PC-9 (cell line): ENCODE measurements around the gene ABI2. TPM values are rescaled to one million over a fixed set of nuclear protein-coding genes. Genes with fewer than 3 reads are reported as not detected.

Experiments
- BruUV-seq: library from RNA; stranded (reverse); fragments of 400-500 nt; replicated peaks from 2 replicates; lab custom pipeline; 2021; lab: Mats Ljungman, UMichigan
- CTCF ChIA-PET: fragments of 300-600 bp; sonication (Branson Sonifier 250); formaldehyde crosslinking; loops from one replicate; lab custom pipeline; 2022; ENCODE audit warnings: antibody characterized with exemption; lab: Charles Lee
- POLR2A ChIA-PET: fragments of 300-600 bp; sonication (Branson Sonifier 250); formaldehyde crosslinking; loops from one replicate; lab custom pipeline; 2022; ENCODE audit warnings: antibody characterized with exemption; ENCODE audit not compliant: unreplicated experiment; lab: Charles Lee
- DNase-seq, 2 experiments: peaks; one replicate each; pipeline versions ENCODE4 v3.0.0 to v3.0.0-alpha.2; 2015 to 2022; ENCODE audit warnings: mixed read lengths in 1 of 2
- H2AFZ ChIP-seq: fragments of 200-600 bp; sonication (generic); 2 replicates; pipeline ENCODE4 v1.8.1; 2017; ENCODE audit warnings: antibody characterized with exemption
- H3F3A ChIP-seq: fragments of 200-600 bp; sonication (generic); 2 replicates; pipeline ENCODE4 v1.8.1; 2017; ENCODE audit warnings: antibody characterized with exemption, mild to moderate bottlenecking, low read depth; ENCODE audit not compliant: insufficient read depth
- H3K27ac ChIP-seq: fragments of 200-600 bp; sonication (generic); 2 replicates; pipeline ENCODE4 v1.6.1; 2016; ENCODE audit warnings: mixed run types
- H3K27me3 ChIP-seq: fragments of 200-600 bp; sonication (generic); 2 replicates; pipeline ENCODE4 v1.6.1; 2016; ENCODE audit warnings: low read depth, mixed run types; ENCODE audit not compliant: insufficient read depth
- H3K36me3 ChIP-seq: fragments of 200-600 bp; sonication (generic); 2 replicates; pipeline ENCODE4 v1.6.1; 2016; ENCODE audit warnings: low read depth, mixed run types
- H3K4me1 ChIP-seq: fragments of 200-600 bp; sonication (generic); replicated peaks from 2 replicates; pipeline ENCODE4 v1.6.1; 2016; ENCODE audit warnings: mixed run types; ENCODE audit not compliant: insufficient read depth
- H3K4me2 ChIP-seq: fragments of 200-600 bp; sonication (generic); 2 replicates; pipeline ENCODE4 v1.6.1; 2017; ENCODE audit warnings: mixed run types
- H3K4me3 ChIP-seq: fragments of 200-600 bp; sonication (generic); 2 replicates; pipeline ENCODE4 v1.6.1; 2016; ENCODE audit warnings: mixed run types
- H3K79me2 ChIP-seq: fragments of 200-600 bp; sonication (generic); 2 replicates; pipeline ENCODE4 v1.6.1; 2017; ENCODE audit warnings: low read depth, mixed run types
- H3K9me2 ChIP-seq: fragments of 200-600 bp; sonication (generic); 2 replicates; pipeline ENCODE4 v1.8.1; 2017; ENCODE audit warnings: mild to moderate bottlenecking; ENCODE audit not compliant: insufficient read depth
- H3K9me3 ChIP-seq: fragments of 200-600 bp; sonication (generic); 2 replicates; pipeline ENCODE4 v1.8.1; 2016; ENCODE audit warnings: low read depth; ENCODE audit not compliant: insufficient read depth
- H4K20me1 ChIP-seq: fragments of 200-600 bp; sonication (generic); 2 replicates; pipeline ENCODE4 v1.8.1; 2017; ENCODE audit not compliant: insufficient read depth
- EZH2 ChIP-seq: fragments of 200-600 bp; sonication (generic); IDR thresholded peaks from 2 replicates; pipeline ENCODE4 v1.8.0; 2017; ENCODE audit warnings: antibody characterized with exemption, low read depth
- intact Hi-C: fragments of 100-400 bp; cut with micrococcal nuclease; formaldehyde crosslinking; loops from one replicate; pipeline ENCODE4 v1.10.0; 2022; ENCODE audit not compliant: unreplicated experiment
- total RNA-seq: library from RNA; stranded (reverse); gene quantifications from 2 replicates; pipeline ENCODE4 v1.2.3, GENCODE V29; 2021
- TF ChIP-seq, protein P1 (sequence below): fragments of 200-600 bp; sonication (generic); conservative IDR thresholded peaks from 2 replicates; pipeline ENCODE4 v1.6.1; 2017; ENCODE audit warnings: mixed run types, antibody characterized with exemption, mild to moderate bottlenecking, moderate library complexity

ABI2 gene
- total RNA-seq, 1 experiment from 2014 or later = 54.3 TPM

DNA sequence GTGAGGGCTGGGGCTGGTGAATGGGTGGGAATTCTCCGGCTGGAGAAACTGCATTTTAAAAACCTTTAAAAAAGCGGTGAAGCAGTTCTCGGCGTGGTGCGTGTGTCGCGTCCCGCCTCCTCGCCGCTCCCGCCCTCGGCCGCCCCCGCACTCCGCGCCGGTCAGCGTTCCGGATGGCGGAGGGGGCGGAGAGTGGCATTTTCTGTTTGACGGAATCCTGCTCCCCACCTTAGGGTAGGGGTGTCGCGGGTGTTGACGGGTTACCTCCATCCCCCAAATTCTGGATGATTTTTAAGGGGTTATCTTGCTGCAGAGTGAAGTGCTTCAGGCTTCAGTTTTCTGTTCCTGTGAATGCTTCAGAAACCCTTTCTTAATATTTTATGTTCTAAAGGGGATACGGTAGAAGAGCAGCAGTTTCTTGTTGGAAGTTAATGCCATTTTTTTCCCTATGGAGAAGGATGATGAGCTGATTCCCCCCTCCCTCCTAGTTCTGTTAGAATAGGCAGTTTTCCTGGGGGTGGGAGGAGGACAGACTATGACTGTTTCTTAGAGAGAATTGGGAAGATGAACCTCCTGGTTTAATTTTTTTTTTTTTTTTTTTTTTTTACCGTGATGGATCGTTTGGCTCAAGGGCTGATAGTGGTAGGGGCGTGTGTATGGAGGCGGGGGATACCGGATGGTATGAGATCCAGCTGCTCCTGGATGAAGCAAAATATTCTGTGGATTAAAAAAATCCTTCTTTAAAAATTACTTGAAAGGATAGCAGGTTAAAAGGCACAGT, 756 bp downstream of the ABI2 start:
- H2AFZ ChIP-seq = peak overlapping the region; percentile 93
- no peaks in the 10 kb centered on the region for H3K27me3 ChIP-seq
- H3K4me2 ChIP-seq = peak overlapping the region; percentile 85
- no peaks in the 10 kb centered on the region for H3K9me3 ChIP-seq
- intact Hi-C loops = no loop called here
- peak in 1 of 2 experiments; percentile 33 for DNase-seq
- H4K20me1 ChIP-seq = no peaks in the 10 kb centered on the region
- H3F3A ChIP-seq = 0 out of 2 replicates have a peak, but pooled peaks cover 7% of the 10 kb centered on the region
- no peak overlapping the region for H3K27ac ChIP-seq
- BruUV-seq = no TSS peak
- ChIA-PET CTCF (interaction anchor here (0.7 kb wide), 1 partner anchor 1948 kb away, joined by 6 read pairs; no protein-coding TSS in a partner anchor), POLR2A (interaction anchor here (0.6 to 0.8 kb wide), 2 partner anchors 483 to 886 kb away, joined by 3 to 5 read pairs; no protein-coding TSS in a partner anchor)
- H3K79me2 ChIP-seq = peaks cover 53% of the 10 kb centered on the region
- no peaks in the 10 kb centered on the region for H3K9me2 ChIP-seq
- TF ChIP-seq EZH2 = no peak
- TF ChIP-seq, protein P1, sequence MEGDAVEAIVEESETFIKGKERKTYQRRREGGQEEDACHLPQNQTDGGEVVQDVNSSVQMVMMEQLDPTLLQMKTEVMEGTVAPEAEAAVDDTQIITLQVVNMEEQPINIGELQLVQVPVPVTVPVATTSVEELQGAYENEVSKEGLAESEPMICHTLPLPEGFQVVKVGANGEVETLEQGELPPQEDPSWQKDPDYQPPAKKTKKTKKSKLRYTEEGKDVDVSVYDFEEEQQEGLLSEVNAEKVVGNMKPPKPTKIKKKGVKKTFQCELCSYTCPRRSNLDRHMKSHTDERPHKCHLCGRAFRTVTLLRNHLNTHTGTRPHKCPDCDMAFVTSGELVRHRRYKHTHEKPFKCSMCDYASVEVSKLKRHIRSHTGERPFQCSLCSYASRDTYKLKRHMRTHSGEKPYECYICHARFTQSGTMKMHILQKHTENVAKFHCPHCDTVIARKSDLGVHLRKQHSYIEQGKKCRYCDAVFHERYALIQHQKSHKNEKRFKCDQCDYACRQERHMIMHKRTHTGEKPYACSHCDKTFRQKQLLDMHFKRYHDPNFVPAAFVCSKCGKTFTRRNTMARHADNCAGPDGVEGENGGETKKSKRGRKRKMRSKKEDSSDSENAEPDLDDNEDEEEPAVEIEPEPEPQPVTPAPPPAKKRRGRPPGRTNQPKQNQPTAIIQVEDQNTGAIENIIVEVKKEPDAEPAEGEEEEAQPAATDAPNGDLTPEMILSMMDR = no peak
- H3K4me1 ChIP-seq = peaks cover 17% of the 10 kb centered on the region
- H3K36me3 ChIP-seq = no peaks in the 10 kb centered on the region
- H3K4me3 ChIP-seq = peak overlapping the region; percentile 78

GRCh38 chr2:203330434-203330833, 2.2 kb downstream of the ABI2 start:
- Histone ChIP-seq H3F3A (0 out of 2 replicates have a peak, but pooled peaks cover 7% of the 10 kb centered on the region), H3K27me3 (no peaks in the 10 kb centered on the region), H3K79me2 (peaks cover 65% of the 10 kb centered on the region), H3K9me3 (no peaks in the 10 kb centered on the region), H3K4me2 (peak overlapping the region; percentile 85), H4K20me1 (no peaks in the 10 kb centered on the region), H2AFZ (no peak overlapping the region), H3K4me3 (peak overlapping the region; percentile 78; the same call in 1 of the 2 replicates), H3K36me3 (no peaks in the 10 kb centered on the region), H3K27ac (no peak overlapping the region), H3K9me2 (no peaks in the 10 kb centered on the region), H3K4me1 (peaks cover 17% of the 10 kb centered on the region)
- no TSS peak for BruUV-seq
- POLR2A ChIA-PET = no interaction called here
- intact Hi-C loops = no loop called here
- TF ChIP-seq, protein P1 = no peak
- no peak for TF ChIP-seq EZH2
- CTCF ChIA-PET = no interaction called here
- DNase-seq = no peak

DNA sequence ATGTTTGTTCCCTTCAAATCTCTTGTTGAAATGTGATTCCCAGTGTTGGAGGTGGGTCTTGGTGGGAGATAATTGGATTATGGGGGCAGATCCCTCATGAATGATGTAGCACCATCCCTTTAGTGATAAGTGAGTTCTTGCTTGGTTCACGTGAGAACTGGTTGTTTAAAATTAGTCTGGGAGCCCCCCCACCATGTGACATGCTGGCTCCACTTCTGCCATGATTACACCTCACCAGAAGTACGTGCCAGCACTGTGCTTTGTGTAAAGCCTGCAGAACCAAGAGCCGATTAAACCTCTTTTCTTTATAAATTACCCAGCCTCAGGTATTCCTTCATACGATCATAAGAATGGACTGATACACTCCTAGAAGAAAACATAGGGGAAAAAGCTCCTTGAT, 10.1 kb downstream of the ABI2 start:
- Histone ChIP-seq H3K27ac (no peak overlapping the region), H4K20me1 (no peaks in the 10 kb centered on the region), H3K9me3 (no peaks in the 10 kb centered on the region), H2AFZ (no peak overlapping the region), H3K4me2 (no peak overlapping the region), H3K4me3 (no peak overlapping the region), H3K9me2 (no peaks in the 10 kb centered on the region), H3K79me2 (peaks cover 54% of the 10 kb centered on the region), H3F3A (peaks cover 7% of the 10 kb centered on the region; the same call in 1 of the 2 replicates), H3K27me3 (no peaks in the 10 kb centered on the region), H3K4me1 (peaks cover 13% of the 10 kb centered on the region), H3K36me3 (no peaks in the 10 kb centered on the region)
- TF ChIP-seq, protein P1 = no peak
- TF ChIP-seq EZH2 = no peak
- POLR2A ChIA-PET = no interaction called here
- intact Hi-C loops = no loop called here
- no TSS peak for BruUV-seq
- CTCF ChIA-PET = interaction anchor here (0.5 kb wide), 1 partner anchor 1472 kb away, joined by 8 read pairs; no protein-coding TSS in a partner anchor
- no peak for DNase-seq
